CD4-positive, alpha-beta T cell treated with Interleukin-12 subunit alpha and Interleukin-12 subunit beta, for 1 hour (primary cell): ENCODE measurements around the gene TSC1.

Experiments
- DNase-seq: peaks from one replicate; pipeline ENCODE4 v3.0.0-alpha.2; 2020

TSC1 gene

GRCh38 chr9:132857616-132858342, 86.6 kb downstream of the TSC1 start:
- DNase-seq, result no peak

- DNase-seq, result no peak
These were observed 87.4 kb downstream of the TSC1 start for GRCh38 chr9:132857031-132857430.

- no peak for DNase-seq
These were observed 88.5 kb downstream of the TSC1 start for GRCh38 chr9:132855904-132856303.

GRCh38 chr9:132854832-132855231, 89.6 kb downstream of the TSC1 start:
- no peak for DNase-seq

- DNase-seq, result no peak
These were observed 90.9 kb downstream of the TSC1 start for GRCh38 chr9:132853482-132853881.

GRCh38 chr9:132849185-132849706, 95.2 kb downstream of the TSC1 start:
- DNase-seq, result peak; percentile 2

GRCh38 chr9:132846918-132847515, 97.4 kb downstream of the TSC1 start:
- DNase-seq, result no peak

- no peak for DNase-seq
These were observed 98.1 kb downstream of the TSC1 start for GRCh38 chr9:132846109-132846917.

- no peak for DNase-seq
These were observed 102.0 kb downstream of the TSC1 start for GRCh38 chr9:132842124-132843044.
